HG03457 (cell line): ENCODE data around the gene TEX10.

Source experiments
- ATAC-seq: cut with Tn5 transposase; IDR thresholded peaks from one replicate; pipeline ENCODE4 v1.9.1; 2021; ENCODE audit warnings: moderate number of reproducible peaks; ENCODE audit not compliant: unreplicated experiment

The TEX10 gene

DNA sequence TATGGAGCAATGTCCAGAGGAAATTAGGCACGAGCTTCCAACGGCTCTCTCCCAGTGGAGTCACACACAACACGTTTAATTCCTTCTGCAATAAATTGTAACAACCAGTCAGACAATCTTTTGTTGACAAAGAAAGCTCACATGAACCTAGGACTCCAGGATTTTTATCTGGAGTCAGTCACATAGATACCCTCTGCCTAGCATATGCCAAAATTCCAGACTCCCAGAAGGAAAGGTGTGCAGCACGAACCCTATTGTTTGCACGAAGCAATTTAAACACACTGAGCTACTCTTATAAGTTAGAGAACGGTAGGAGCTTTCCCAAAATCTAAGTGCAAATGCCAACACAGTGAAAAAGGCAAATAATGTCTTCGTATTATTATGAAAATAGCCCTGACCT, 67.1 kb downstream of the TEX10 start:
- no peak for ATAC-seq

DNA sequence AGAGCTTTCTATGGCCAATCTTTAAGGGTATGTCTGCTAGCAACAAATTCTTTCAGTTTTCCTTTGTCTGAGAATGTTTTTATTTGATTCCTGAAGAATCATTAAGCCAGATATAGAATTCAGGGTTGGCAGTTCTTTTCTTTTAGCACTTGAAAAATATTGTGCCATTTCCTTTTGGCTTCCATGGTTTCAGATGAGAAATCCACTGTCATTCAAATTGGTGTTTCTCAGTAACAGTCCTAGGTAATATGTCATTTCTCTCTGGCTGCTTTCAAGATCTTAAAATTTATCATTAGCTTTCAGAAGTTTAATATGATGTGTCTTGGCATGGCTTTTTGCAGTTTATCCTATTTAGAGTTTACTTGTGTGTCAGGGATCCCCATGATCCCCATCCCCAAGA, 67.7 kb downstream of the TEX10 start:
- ATAC-seq = no peak

DNA sequence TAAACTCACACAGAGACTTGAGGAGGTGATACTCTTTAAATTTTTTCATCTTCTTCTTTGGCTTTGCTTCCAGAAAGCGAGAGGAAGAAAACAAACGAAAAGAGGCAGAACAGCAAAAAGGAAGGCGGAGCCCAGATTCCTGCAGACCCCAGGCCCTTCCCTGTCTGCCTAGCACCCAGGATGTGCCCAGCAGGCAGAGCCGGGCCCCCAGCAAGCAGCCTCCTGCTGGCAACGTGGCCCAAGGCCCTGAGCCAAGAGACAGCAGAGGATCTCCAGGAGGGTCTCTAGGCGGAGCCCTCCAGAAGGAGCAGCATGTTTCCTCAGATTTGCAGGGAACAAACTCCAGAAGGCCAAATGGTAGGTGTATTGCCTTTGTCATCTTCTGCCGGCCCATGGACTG, 68.5 kb downstream of the TEX10 start:
- ATAC-seq = no peak

- ATAC-seq = no peak
Measured at GRCh38 chr9:100282388-100282719, 70.4 kb downstream of the TEX10 start.

- no peak for ATAC-seq
Measured at GRCh38 chr9:100281676-100282387, 70.9 kb downstream of the TEX10 start.

DNA sequence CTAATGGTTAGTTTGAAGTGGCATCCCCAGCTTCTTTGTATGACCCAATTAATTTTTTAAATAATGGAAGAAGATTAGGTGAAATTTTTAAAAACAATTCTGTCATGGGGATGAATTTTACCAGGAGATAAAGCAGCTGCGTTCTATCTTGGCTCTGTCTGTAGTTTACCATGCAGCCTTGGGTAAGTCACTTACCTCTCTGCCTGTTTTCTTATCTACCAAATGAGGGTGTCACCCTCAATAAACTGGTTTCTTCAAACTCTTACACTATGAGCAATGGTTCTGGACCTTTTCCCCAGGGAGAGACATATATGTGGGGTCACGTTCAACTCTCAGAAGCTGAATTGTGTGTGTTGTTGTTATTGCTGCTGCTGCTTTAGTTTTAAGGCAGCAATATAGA, 71.7 kb downstream of the TEX10 start:
- no peak for ATAC-seq

DNA sequence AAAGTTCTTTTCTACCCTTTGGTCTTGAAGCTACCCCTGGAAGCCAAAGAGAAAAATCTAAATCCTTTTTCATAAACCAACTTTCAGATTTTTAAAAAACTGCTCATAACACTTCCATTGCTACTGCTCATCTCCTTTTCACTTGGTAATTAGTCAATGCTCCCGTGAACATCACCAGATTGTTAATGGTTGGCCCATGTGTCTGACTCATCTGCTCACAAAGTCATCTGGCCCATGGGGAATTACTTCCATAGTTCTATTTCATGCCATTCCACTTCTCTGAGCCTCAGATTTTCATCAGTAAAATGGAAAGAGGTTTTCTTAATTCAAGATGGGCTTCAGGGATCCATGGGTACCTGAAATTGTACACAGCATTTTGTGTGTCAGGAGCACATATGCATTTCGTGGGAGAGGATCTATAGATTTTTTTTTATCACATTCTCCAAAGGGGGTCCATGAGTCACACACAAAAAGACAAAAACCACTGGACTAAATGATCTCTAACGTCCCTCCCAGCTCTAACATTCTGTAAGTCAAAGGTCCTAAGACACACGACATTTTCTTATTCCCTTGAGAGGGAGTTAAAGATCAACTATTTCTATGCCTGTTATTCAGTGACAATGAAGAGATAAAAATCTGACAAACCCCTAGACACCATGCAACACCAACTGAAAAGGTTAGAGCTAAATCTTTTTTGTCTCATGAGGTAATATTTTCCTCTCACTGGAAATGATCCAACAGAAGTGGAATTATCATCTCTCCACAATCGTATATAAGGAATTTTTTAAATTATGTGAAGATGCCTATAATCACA, 75.4 kb downstream of the TEX10 start:
- no peak for ATAC-seq

GRCh38 chr9:100269656-100270055, 83.1 kb downstream of the TEX10 start:
- no peak for ATAC-seq

DNA sequence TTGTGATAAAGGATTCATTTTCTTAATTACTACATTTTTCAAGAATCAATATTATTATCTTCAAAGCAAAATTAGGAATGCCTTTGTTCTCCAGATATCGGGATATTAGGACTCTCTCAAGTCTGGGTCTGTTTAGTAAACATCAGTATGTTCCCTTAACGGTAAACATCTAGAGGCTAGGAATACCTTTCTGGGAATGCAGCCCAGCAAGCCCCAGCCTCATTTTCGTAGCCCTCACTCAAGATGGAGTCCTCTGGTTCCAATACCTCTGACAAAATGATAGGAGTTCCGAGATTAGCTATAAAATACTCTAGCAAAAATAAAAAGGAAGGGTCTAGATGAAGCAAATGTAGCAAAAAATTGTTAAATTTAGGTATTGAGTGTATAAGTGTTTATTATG, 84.5 kb downstream of the TEX10 start:
- no peak for ATAC-seq

GRCh38 chr9:100267211-100267610, 85.5 kb downstream of the TEX10 start:
- no peak for ATAC-seq
